ENCODE data around the gene CTNNA3.

- TF ChIP-seq EZH2 (IDR thresholded peaks at IDR 0.05; ENCODE audit: borderline replicate concordance, low read length) = no peak
- no peak for TF ChIP-seq CTCF (conservative IDR thresholded peaks at IDR 0.05 in 1 of 2, IDR thresholded peaks at IDR 0.05 in 1 of 2; ENCODE audit: extremely low read depth in 1 of 2, insufficient read depth in 1 of 2, low read depth in 1 of 2, low read length in 2 of 2)
Measured at GRCh38 chr10:66098595-66099480, 1597.2 kb downstream of the CTNNA3 start.

All from mammary epithelial cell (primary cell).